HL-60/S4 treated with retinoic acid at 250 ng/mL for 4 days and 3 days (cell line): ENCODE data around the gene TRAPPC3.

Experiments
- in situ Hi-C: fragments of 300-500 bp; cut with MboI; formaldehyde crosslinking; loops from 2 replicates; pipeline ENCODE4 v1.7.0; 2022; ENCODE audit warnings: low sequenced_read_pairs

Gene TRAPPC3

DNA sequence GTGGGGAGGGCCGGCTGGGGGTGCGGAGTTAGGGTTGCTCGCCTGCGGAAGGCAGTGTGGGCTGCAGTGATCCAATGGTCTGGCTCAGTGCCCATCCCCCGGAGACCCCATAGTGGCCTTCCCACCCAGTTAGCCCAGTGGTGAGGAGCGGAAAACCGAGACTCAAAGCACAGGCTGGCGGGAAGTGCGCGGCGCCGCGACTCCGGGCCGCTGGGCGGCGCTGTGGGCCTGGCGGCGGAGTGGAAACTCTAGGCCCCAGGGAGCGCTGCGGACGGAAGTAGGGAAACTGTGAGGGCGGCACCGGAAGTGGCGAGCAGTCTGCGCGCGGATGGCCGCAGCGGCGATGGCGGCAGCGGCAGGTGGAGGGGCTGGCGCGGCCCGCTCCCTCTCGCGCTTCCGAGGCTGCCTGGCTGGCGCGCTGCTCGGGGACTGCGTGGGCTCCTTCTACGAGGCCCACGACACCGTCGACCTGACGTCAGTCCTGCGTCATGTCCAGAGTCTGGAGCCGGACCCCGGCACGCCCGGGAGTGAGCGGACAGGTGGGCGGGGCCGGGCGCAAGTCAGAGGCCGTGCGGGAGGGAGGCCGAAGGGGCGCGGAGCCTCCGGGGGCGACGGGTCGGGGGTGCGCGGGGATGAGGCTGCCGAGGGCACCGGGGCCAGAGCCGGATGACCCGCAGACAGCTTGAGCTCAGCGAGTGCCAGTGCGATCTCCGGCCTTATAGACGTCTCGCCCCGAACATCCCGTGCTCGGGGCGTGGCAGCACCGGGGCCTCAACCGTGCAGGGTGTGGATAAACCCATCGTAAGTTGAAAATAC lies 60.5 kb downstream of the TRAPPC3 start, which contains the start of gene ADPRS:
Gene ADPRS (plus strand): TSS at position 316 of the 816 bp plus-strand sequence. CDS start 13 bp downstream, at position 329.
- in situ Hi-C loops, result no loop called here

- in situ Hi-C loops, result no loop called here
Observed at GRCh38 chr1:36088265-36088576, 61.1 kb downstream of the TRAPPC3 start.

- in situ Hi-C loops, result no loop called here
Observed at GRCh38 chr1:36087233-36088123, 61.8 kb downstream of the TRAPPC3 start.
